Prostate gland (tissue), 2 donors: ENCODE results near the gene QARS1.

Experiments used
- POLR2AphosphoS5 ChIP-seq: sonication (generic); formaldehyde crosslinking; IDR thresholded peaks from one replicate; pipeline ENCODE4 v1.6.1; 2017; ENCODE audit warnings: antibody characterized with exemption
- TF ChIP-seq, protein P1 (sequence below), 4 experiments: fragments of 200-600 bp in 2 of 4; fragments of 450-650 bp in 2 of 4; sonication (generic) in 2 of 4; IDR thresholded peaks; 1 replicate in 3 of 4; 2 replicates in 1 of 4; pipeline ENCODE4 v1.5.1; 2016 to 2019; ENCODE audit warnings: antibody characterized with exemption in 4 of 4, mild to moderate bottlenecking in 2 of 4, moderate library complexity in 2 of 4

DNA sequence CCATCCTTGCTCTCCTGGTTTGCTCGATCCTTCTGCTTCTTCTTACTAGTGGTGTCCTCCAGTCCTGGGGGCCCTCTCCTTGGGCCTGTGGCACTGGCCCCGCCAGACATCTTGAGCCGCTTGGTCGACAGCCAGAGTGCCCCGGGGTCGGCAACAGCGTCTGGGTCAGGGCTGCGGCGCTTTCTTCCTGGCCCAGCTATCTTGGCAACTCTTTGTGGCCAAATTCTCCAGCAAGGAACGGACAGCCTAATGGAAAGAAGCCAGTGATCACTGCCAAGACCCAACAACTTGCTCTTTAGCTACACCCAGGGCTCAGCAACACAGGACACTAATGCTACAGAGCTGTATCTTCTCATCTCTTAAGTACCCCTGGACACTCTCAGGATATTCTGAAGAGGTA is 14.5 kb upstream of the QARS1 start:
- TF ChIP-seq, protein P1, sequence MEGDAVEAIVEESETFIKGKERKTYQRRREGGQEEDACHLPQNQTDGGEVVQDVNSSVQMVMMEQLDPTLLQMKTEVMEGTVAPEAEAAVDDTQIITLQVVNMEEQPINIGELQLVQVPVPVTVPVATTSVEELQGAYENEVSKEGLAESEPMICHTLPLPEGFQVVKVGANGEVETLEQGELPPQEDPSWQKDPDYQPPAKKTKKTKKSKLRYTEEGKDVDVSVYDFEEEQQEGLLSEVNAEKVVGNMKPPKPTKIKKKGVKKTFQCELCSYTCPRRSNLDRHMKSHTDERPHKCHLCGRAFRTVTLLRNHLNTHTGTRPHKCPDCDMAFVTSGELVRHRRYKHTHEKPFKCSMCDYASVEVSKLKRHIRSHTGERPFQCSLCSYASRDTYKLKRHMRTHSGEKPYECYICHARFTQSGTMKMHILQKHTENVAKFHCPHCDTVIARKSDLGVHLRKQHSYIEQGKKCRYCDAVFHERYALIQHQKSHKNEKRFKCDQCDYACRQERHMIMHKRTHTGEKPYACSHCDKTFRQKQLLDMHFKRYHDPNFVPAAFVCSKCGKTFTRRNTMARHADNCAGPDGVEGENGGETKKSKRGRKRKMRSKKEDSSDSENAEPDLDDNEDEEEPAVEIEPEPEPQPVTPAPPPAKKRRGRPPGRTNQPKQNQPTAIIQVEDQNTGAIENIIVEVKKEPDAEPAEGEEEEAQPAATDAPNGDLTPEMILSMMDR (IDR thresholded peaks at IDR 0.05), result no peak
- no peak for TF ChIP-seq POLR2AphosphoS5
